Motor neuron (in vitro differentiated cells): ENCODE data around the gene DCTN3. TPM values are rescaled to one million over a fixed set of nuclear protein-coding genes. Genes with fewer than 3 reads are reported as not detected.

Experiments used
- ATAC-seq, 8 experiments: fragments of 200-7000 bp; cut with Tn5 transposase; replicated peaks in 6 of 8; 2 replicates each; pipeline ENCODE4 v1.8.0; 2021; ENCODE audit warnings: mild to moderate bottlenecking in 8 of 8, moderate library complexity in 8 of 8
- H3K27ac ChIP-seq, 2 donors: fragments of 250-450 bp; sonication (Bioruptor Pico); 2 replicates each; pipeline ENCODE4 v1.9.0; 2021; ENCODE audit warnings: antibody characterized with exemption in 2 of 2, mild to moderate bottlenecking in 2 of 2, moderate library complexity in 1 of 2
- H3K4me1 ChIP-seq, 2 donors: fragments of 250-450 bp; sonication (Bioruptor Pico); replicated peaks in 1 of 2; 2 replicates each; pipeline ENCODE4 v1.6.1; 2021; ENCODE audit warnings: antibody characterized with exemption in 2 of 2, mild to moderate bottlenecking in 2 of 2, moderate library complexity in 1 of 2
- H3K4me3 ChIP-seq, 5 donors: fragments of 250-450 bp; sonication (Bioruptor Pico); 2 replicates each; pipeline ENCODE4 v1.9.0; 2021; ENCODE audit warnings: antibody characterized with exemption in 5 of 5, mild to moderate bottlenecking in 5 of 5, moderate library complexity in 4 of 5
- WGBS, 10 experiments: fragments of 450-650 bp; shearing (Covaris generic); methylation state at CpG; one replicate each; pipeline ENCODE4 v1.0.0; 2022; 5-methylcytosine and 5-hydroxymethylcytosine counted together
- in situ Hi-C, 9 experiments: fragments of 400-800 bp; cut with MboI; loops; one replicate each; pipeline ENCODE4 v1.15.0; 2021; ENCODE audit warnings: low sequenced_read_pairs in 9 of 9, low pct_unique_long_range_greater_than_20kb in 2 of 9; ENCODE audit not compliant: unreplicated experiment in 9 of 9
- total RNA-seq, 8 experiments: library from RNA; unstranded; fragments of 300-600 nt; gene quantifications; 2 replicates each; pipeline versions ENCODE4 v1.2.3 to v1.2.4, GENCODE V29; 2022

The DCTN3 gene
- total RNA-seq, 8 experiments from 2014 or later: 67.7 to 217 (median 176) TPM

DNA sequence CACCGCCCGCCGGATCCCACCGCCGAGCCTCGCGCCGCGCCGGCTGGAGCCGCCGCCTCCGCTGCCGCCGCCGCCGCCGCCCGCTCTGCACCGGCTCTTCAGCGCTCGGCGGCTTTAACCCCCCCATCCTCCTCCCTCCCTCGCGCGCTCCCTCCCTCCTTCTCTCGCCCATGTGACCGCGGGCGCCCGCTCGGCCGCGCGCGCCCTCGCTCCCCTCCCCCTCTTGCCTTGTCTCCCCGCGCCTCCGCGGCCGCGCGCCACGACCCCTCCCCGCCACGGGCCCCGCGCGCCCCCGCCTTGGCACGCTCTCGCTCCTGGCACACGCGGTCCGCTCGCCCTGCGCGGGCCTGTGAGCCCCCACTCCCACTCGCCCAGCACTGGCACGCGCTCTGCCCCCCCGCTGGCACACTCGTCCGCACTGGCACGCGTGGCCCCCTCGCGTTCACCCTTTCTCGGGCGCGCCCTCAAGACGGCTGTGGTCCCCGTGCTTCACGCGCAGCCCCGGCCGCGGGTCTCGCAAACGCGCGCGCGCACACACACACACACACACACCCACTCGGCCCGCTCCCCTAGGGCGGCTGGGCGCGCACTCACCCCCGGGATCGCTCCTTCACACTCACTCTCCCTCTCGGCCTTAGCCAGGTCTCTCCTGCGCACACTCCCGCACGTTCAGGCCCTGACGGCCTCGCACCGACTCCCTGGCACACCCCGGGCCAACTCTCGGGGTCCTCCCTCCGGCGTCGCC lies 30.5 kb downstream of the DCTN3 start, which contains the start of gene CNTFR:
CNTFR (minus strand) TSS at position 89 of the 745 bp plus-strand sequence. CDS start 20,743 bp downstream, outside the sequence.
- ATAC-seq: peak in 7 of 8 experiments; percentile 13 to 75 (median 67)
- H3K27ac ChIP-seq: peak within 1 kb of the TSS; percentile 76 to 88
- peak within 1 kb of the TSS; percentile 52 to 81 (median 71) for H3K4me3 ChIP-seq
- H3K4me1 ChIP-seq: peaks cover 47 to 49% of the 10 kb centered on the region in 2 donors
- in situ Hi-C loops: no loop called here
- no CpG with 5 or more reads among the region's 104 CpGs for WGBS, 10 experiments

DNA sequence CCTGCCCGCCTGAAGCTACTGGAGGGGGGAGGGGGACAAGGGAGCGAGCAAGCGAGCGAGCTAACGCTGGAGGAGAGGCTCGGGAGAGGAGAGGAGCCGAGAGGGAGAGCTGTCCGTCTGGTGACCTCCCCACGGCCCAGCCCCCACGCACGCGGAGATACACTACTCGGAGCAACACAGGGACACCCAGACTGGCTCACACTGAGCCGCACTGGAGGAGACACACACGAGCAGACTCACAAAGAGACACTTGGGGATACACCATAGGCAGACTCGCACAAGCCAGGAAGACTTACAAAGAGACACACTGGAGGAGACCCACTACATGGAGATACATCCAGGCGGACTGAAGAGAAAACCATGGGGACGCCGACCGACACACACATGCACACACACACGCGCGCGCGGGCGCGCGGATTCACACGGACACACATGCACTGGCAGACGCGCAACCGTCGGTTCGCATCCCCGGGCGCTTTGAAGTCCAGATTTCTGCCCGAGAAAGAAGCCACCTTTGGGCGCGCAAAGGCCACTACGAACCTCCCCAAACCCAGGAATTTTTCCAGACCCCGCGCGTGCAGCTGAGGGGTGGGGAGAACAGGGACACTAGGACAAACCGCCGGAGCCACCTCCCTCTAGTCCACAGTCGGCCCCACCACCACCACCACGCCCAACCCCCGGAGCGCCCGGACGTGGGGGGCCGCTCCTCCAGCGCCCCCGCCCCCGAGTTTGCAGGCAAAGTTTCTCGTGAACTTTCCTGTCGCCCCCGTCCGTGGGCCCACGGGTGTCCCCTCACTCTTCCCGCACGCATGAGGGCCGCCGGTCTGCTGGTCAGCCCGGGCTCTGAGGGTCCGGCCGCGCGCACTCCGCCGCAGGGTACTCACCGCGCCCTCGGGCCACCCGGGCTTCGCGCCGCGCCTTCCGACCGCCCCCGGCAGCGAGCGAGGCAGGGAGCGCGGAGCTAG lies 31.3 kb downstream of the DCTN3 start:
- Histone ChIP-seq H3K4me3 (peak overlapping the region; percentile 52 to 81 (median 71)), H3K27ac (peak overlapping the region; percentile 9 to 88), H3K4me1 (peaks cover 56 to 57% of the 10 kb centered on the region in 2 donors)
- WGBS, 10 experiments: 0 to 4% (median 0%) methylated on average over 1 to 23 of the region's 86 CpGs; no CpG with 5 or more reads in 4 of the 10 experiments
- in situ Hi-C loops: no loop called here
- peak in 6 of 8 experiments; percentile 5 to 40 (median 34) for ATAC-seq

DNA sequence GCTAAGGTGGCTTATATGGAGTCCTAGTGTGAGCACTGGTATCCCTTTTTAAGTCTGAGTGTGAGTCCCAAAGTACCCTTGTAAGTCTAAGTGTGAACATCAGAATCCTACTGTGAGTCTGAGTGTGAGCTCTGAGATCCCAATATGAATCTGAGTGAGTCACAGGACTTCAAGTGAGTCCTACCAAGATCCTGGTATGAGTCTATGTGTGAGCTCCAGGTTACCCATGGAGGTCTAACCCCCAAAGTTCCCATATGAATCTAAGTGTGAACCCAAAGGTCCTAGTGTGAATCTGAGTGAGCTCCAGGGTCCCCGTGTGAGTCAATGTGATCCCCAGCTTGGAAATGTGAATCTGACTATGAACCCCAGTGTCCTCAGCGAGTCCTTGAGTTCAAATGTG lies 33.0 kb downstream of the DCTN3 start:
- peak overlapping the region in 3 of 5 donors; percentile 52 to 81 (median 70) for H3K4me3 ChIP-seq
- no peak for ATAC-seq
- H3K27ac ChIP-seq: no peak overlapping the region
- H3K4me1 ChIP-seq: peaks cover 64 to 69% of the 10 kb centered on the region in 2 donors
- in situ Hi-C loops: no loop called here
- WGBS, 10 experiments: 57 to 100% (median 88%) methylated on average over 1 to 2 of the region's 2 CpGs; no CpG with 5 or more reads in 5 of the 10 experiments

DNA sequence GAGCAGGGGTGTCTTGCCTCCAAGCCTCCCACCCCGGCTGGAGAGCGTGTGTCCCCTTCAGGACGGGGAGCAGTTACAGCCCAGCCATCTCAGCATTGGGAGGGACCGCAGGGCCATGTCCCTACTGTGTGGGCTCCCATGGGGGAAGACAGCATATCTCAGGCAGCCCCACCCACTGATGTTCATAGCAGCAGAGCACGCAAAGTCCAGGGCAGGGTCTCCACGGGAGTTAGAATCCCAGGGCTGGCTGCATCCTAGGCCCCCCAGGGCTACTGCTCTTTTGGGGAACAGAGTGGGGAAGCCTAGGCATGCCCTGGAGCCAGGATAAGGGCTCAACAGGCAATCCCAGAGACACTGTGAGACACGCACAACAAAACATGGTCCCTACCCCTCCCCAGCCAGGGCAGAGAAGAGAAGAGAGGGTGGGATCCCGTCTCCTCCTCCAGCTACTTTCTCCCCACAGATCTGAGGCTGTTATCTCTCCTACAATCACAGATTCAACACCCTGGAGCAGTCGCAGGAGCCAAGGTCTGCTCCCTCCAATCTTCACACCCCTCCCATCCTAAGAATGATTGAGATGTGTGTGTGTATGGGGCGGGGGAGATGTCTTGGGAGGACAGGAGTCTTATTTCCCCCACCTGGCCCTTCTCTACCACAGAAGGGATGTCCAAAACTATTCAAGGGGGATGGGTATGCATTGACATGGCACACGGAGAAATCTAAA lies 34.2 kb downstream of the DCTN3 start:
- Histone ChIP-seq H3K4me1 (peaks cover 67 to 73% of the 10 kb centered on the region in 2 donors), H3K27ac (no peak overlapping the region), H3K4me3 (peak overlapping the region in 1 of 5 donors; percentile 13)
- ATAC-seq: no peak
- 40 to 100% (median 61%) methylated on average over 1 to 5 of the region's 11 CpGs; no CpG with 5 or more reads in 3 of the 10 experiments for WGBS, 10 experiments
- in situ Hi-C loops: no loop called here

DNA sequence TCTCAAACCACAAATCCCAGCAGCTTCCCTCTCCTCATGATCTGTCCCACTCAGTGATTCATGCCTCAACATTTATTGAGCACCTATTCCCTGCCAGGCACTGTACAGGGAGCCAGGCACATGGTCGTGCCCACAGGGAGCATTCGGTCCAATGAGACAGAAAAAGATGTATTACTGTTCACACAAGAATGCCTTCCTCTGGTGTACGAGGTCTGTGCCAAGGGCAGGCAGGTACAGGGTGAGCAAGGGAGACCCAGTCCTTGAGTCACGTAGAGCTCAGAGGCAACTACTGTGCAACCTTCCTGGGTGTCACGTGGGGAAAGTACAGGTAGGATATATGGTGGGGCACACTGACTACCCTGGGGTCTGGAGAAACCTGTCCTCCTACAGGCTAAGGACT lies 35.3 kb downstream of the DCTN3 start:
- in situ Hi-C loops: no loop called here
- no peak overlapping the region for H3K27ac ChIP-seq
- no peak for ATAC-seq
- no peak overlapping the region for H3K4me3 ChIP-seq
- 0 to 100% (median 93%) methylated on average over 1 to 5 of the region's 5 CpGs; no CpG with 5 or more reads in 5 of the 10 experiments for WGBS, 10 experiments
- peaks cover 68 to 74% of the 10 kb centered on the region in 2 donors for H3K4me1 ChIP-seq

DNA sequence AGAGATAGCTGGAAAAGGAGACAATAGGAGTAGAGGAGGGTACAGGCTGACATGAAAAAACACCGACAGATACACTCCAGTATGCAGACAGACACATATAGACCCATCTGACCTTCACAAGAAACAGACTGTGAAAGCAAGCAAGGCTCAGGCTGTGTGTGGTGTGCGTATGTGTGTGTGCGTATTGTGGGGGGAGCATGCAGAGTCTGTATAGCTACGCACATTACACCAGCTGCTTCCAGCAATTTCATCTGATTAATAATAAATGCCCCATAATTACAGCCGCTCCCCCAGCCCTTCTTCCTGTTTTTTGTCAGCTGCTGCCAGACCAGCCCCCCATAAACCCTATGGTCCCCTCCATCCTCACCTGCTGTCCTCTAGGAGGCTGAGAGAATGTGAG lies 37.5 kb downstream of the DCTN3 start:
- in situ Hi-C loops: no loop called here
- Histone ChIP-seq H3K4me3 (no peak overlapping the region), H3K4me1 (peaks cover 80 to 84% of the 10 kb centered on the region in 2 donors), H3K27ac (peak overlapping the region; percentile 17 to 35)
- no peak for ATAC-seq
- WGBS, 10 experiments: 20 to 100% (median 77%) methylated on average over 1 to 5 of the region's 5 CpGs; no CpG with 5 or more reads in 4 of the 10 experiments

DNA sequence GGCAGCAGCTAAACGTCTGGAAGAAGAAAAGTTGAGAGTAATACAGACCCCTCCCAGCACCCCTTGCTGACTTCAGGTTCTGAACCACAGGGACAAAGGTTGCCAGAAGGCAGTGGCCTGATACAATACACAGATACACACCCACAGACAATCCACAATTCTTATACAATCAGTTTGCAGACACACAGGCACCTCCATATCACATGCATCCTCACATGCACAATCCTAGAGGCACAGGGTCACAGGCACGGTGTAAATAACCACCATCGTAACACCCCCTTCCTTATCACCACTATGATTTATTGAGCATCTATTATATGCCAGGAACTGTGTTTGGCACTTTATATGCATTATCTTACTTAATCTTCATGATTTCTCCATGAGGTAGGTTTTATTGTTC lies 39.0 kb downstream of the DCTN3 start:
- no peak for ATAC-seq
- H3K4me3 ChIP-seq: no peak overlapping the region
- H3K4me1 ChIP-seq: peaks cover 79 to 84% of the 10 kb centered on the region in 2 donors
- in situ Hi-C loops: no loop called here
- WGBS, 10 experiments: 0 to 100% (median 61%) methylated on average over 1 to 3 of the region's 3 CpGs; no CpG with 5 or more reads in 5 of the 10 experiments
- peak overlapping the region in 1 of 2 donors; percentile 98 for H3K27ac ChIP-seq

DNA sequence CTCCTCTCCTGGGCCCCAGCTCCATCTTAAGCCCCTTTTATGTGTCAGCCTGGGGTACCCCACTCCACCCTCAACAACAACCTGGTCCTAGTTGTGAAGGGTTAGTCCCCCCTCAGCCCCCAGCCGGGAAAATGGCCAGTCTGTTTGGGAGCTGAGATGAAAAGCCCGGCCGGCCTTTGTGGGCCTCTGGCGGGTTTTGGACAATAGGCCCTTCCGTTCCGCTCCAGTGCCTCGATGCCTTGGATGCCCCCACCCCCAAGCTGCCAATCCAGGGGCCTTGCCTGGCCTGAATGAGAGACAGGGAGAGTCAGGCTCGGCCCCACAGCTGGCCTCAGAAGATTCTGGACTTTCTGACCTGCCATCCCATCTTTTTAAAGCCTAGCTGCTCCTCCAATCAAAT lies 39.9 kb downstream of the DCTN3 start:
- in situ Hi-C loops: no loop called here
- no peak overlapping the region for H3K4me3 ChIP-seq
- peak overlapping the region; percentile 98 to 99 for H3K27ac ChIP-seq
- no peak for ATAC-seq
- peaks cover 79 to 84% of the 10 kb centered on the region in 2 donors for H3K4me1 ChIP-seq
- 0 to 44% (median 0%) methylated on average over 1 to 5 of the region's 8 CpGs; no CpG with 5 or more reads in 7 of the 10 experiments for WGBS, 10 experiments

DNA sequence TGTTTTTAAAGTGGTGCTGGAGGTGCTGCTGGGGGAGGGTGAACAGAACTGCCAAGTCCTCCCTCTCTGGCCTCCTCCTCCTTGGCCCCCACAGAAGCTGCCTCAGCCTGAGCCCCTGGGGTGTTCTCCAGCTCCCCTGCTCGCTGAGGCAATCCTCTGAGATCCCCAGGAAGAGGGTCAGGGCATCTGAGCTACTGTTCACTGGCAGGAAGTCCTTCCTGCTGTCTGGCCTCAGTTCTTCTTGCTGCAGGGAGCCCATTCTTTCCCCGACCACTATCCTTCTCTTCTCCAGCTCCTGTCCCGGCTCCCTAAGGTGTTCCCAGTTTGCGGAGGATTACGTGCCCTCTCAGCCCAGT lies 40.5 kb downstream of the DCTN3 start:
- Histone ChIP-seq H3K27ac (peak overlapping the region; percentile 98 to 99), H3K4me1 (peaks cover 82 to 89% of the 10 kb centered on the region in 2 donors), H3K4me3 (no peak overlapping the region)
- 0 to 100% (median 87%) methylated on average over 1 to 4 of the region's 5 CpGs; no CpG with 5 or more reads in 3 of the 10 experiments for WGBS, 10 experiments
- no peak for ATAC-seq
- in situ Hi-C loops: no loop called here

DNA sequence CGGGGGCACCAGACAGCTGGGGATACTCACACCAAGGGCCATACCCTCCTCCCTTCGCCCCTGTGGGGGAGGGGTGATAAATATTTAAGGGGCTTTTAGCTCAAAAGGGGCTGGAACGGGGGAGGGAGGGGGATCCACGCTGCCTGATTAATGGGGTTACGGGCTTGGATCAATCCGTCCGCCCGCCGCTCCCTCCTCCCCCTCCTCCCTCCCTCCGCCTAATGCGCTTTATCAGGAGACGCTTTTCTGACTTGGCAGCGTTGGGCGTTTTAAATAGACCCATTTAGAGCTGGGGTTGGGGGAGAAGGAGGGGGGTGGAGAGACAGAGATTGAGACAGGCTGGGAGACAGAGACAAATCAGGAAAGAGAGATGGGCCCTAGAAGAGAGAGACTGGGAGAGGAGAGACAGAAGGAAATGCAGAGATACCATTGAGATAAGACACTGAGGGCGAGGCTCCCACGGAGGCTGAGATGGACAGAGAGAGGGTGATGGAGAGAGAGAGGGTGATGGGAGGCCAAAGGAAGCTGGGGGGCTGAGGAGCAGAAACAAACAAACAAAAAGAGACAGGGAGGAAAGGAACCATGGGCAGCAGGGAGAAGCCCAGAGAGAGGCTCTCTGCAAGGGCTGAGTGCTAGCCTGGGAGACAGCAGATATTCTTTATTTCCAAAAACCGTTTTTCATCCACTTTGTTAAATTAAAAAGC lies 41.0 kb downstream of the DCTN3 start:
- in situ Hi-C loops: no loop called here
- peaks cover 82 to 89% of the 10 kb centered on the region in 2 donors for H3K4me1 ChIP-seq
- peak in 5 of 8 experiments; percentile 1 to 20 (median 15) for ATAC-seq
- peak overlapping the region; percentile 98 to 99 for H3K27ac ChIP-seq
- peak overlapping the region in 3 of 5 donors; percentile 34 to 52 (median 44) for H3K4me3 ChIP-seq
- WGBS, 10 experiments: 7 to 58% (median 18%) methylated on average over 2 to 4 of the region's 17 CpGs; no CpG with 5 or more reads in 2 of the 10 experiments

DNA sequence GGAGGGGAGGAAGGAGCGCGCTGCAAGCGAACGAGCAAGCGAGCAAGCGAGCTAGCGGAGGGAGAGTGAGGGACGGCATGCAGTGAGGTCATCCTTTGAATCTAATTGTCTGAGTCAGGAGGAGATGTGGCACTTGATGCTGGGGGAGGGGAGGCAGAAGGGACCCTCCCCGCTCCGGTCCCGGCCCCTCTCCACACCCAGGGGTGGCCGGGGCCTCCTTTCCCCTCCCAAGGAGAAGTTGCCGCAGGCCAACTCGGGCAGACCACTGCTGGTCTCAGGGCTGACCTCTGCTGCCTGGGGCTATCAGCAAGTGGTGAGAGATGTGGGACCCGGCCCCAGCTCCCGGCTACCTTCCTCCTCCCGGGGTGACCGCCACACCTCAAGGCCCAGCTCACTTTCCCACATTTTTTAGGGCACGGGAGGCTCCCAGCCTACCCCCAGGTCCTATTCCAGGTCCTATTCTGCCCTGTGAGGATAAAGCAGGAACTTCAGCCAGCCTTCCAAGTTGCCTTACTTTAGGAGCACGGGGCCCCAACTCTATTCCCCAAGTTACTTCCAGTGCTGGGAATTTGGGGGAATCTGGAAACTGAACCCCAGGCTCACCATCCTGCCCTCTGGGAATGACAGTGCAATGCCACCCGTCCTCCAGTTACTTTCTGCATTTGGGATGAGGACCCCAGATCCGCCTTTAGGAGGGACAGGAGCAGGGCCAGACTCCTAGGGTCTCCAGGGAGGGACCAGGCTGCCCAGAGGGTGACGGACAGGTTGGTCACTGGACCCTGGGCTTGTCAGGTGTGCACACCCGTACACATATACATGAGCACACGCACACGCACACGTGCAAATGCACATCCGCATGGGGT lies 41.8 kb downstream of the DCTN3 start:
- in situ Hi-C loops: no loop called here
- WGBS, 10 experiments: 12 to 80% (median 27%) methylated on average over 1 to 7 of the region's 28 CpGs; no CpG with 5 or more reads in 7 of the 10 experiments
- Histone ChIP-seq H3K4me3 (peak overlapping the region; percentile 28 to 52 (median 34)), H3K27ac (peak overlapping the region; percentile 98 to 99), H3K4me1 (peaks cover 82 to 89% of the 10 kb centered on the region in 2 donors)
- peak; percentile 62 to 88 (median 77) for ATAC-seq
